Measurements from ENCODE around the gene AFF3. TPM values are rescaled to one million over a fixed set of nuclear protein-coding genes. Genes with fewer than 3 reads are reported as not detected.

AFF3 gene
- total and polyA plus RNA-seq, 2 of the 8 experiments (the other 6 are each of a cell fraction or from before 2014, with no cell fraction given): 0.27 to 3.0 TPM

- Histone ChIP-seq H2BK120ac (replicated peaks; ENCODE audit: low read depth, low read length) (no peak overlapping the region), H3K27me3 (replicated peaks in 1 of 4; ENCODE audit: control insufficient read depth in 3 of 4, extremely low read depth in 1 of 4, insufficient read depth in 3 of 4, low read length in 3 of 4) (no peaks in the 10 kb centered on the region; a peak in 1 of 7 replicates), H4K5ac (ENCODE audit: insufficient read length, low read depth, low read length) (no peak overlapping the region), H2BK5ac (ENCODE audit: low read depth, low read length) (no peak overlapping the region), H3K23ac (ENCODE audit: insufficient read length) (no peak overlapping the region), H3K27ac (ENCODE audit: low read depth, low read length) (no peak overlapping the region), H3K9ac (replicated peaks in 1 of 4; ENCODE audit: extremely low read depth in 1 of 4, low read depth in 3 of 4, low read length in 3 of 4) (no peak overlapping the region), H3K9me3 (ENCODE audit: insufficient read depth in 2 of 2, low read depth in 1 of 2, low read length in 1 of 2) (no peaks in the 10 kb centered on the region), H3K18ac (ENCODE audit: extremely low read depth, low read length) (no peak overlapping the region), H4K20me1 (replicated peaks in 1 of 2; ENCODE audit: control insufficient read depth in 1 of 2, insufficient read depth in 2 of 2, low read length in 2 of 2) (no peaks in the 10 kb centered on the region), H2BK20ac (ENCODE audit: low read length) (no peak overlapping the region), H3K4me1 (replicated peaks in 1 of 4; ENCODE audit: control insufficient read depth in 3 of 4, insufficient read depth in 4 of 4, low read length in 3 of 4) (no peaks in the 10 kb centered on the region), H4K8ac (ENCODE audit: extremely low read depth, insufficient read depth, low read length) (no peak overlapping the region), H3K56ac (replicated peaks; ENCODE audit: insufficient read length, low read depth, low read length) (no peak overlapping the region), H4K91ac (replicated peaks; ENCODE audit: insufficient read length, low read length) (no peak overlapping the region), H3K4me3 (ENCODE audit: extremely low read depth in 1 of 4, insufficient read depth in 2 of 4, low read depth in 3 of 4, low read length in 4 of 4) (no peak overlapping the region), H3K36me3 (ENCODE audit: control insufficient read depth in 2 of 4, insufficient read depth in 4 of 4, low read length in 3 of 4) (no peaks in the 10 kb centered on the region), H2AFZ (ENCODE audit: low read length) (no peak overlapping the region), H3K23me2 (ENCODE audit: low read depth, low read length) (no peaks in the 10 kb centered on the region; the same call in 1 of the 2 replicates), H2AK5ac (ENCODE audit: low read depth, low read length) (no peak overlapping the region), H3K14ac (ENCODE audit: insufficient read length) (no peak overlapping the region), H3K4ac (replicated peaks; ENCODE audit: insufficient read length, low read depth, low read length) (no peak overlapping the region), H3K79me1 (ENCODE audit: low read depth, low read length) (no peaks in the 10 kb centered on the region), H2BK15ac (ENCODE audit: low read length) (no peak overlapping the region), H2BK12ac (ENCODE audit: low read depth, low read length) (no peak overlapping the region), H3K79me2 (ENCODE audit: control insufficient read depth in 1 of 2, insufficient read depth in 2 of 2, low read length in 2 of 2) (no peaks in the 10 kb centered on the region), H3K4me2 (ENCODE audit: insufficient read depth in 1 of 2, low read depth in 2 of 2, low read length in 2 of 2) (no peak overlapping the region)
- WGBS, 2 experiments (ENCODE audit: extremely low coverage in 1 of 2, insufficient coverage in 1 of 2, insufficient read length in 1 of 2, insufficient replicate concordance in 2 of 2, low coverage in 1 of 2, low lambda C conversion rate in 2 of 2, missing lambda C conversion rate in 1 of 2): 89% methylated on average over 5 of the region's 5 CpGs; no CpG with 5 or more reads in 1 of the 2 experiments
- CTCF ChIA-PET (ENCODE audit: partially characterized antibody): interaction anchor here (1.3 to 1.4 kb wide), 2 partner anchors 12 to 209 kb away, joined by 3 read pairs; no protein-coding TSS in a partner anchor
- FAIRE-seq (no peak), DNase-seq (ENCODE audit: low read depth in 1 of 2, low spot score in 2 of 2) (no peak)
- POLR2A ChIA-PET (ENCODE audit: partially characterized antibody): interaction anchor here (0.7 kb wide), 1 partner anchor 369 kb away, joined by 3 read pairs; no protein-coding TSS in a partner anchor
- TF ChIP-seq RAD21 (IDR thresholded peaks at IDR 0.05 in 1 of 2, conservative IDR thresholded peaks at IDR 0.05 in 1 of 2; ENCODE audit: low read depth in 2 of 2, low read length in 2 of 2) (no peak), SIN3A (conservative IDR thresholded peaks at IDR 0.05 in 1 of 2, IDR thresholded peaks at IDR 0.05 in 1 of 2; ENCODE audit: low read depth in 1 of 2, low read length in 2 of 2) (no peak), ATF2 (IDR thresholded peaks at IDR 0.05; ENCODE audit: low read length) (no peak), KDM5A (IDR thresholded peaks at IDR 0.05; ENCODE audit: low read length) (no peak), HDAC2 (IDR thresholded peaks at IDR 0.05; ENCODE audit: borderline replicate concordance in 1 of 2, low read depth in 2 of 2, low read length in 2 of 2) (no peak), YY1 (IDR thresholded peaks at IDR 0.05; ENCODE audit: low read depth, low read length) (no peak), CREB1 (IDR thresholded peaks at IDR 0.05) (no peak), SIX5 (IDR thresholded peaks at IDR 0.05; ENCODE audit: low read depth, low read length) (no peak), USF2 (IDR thresholded peaks at IDR 0.05; ENCODE audit: low read length) (no peak)
Measured at GRCh38 chr2:100053087-100053885, 89.1 kb downstream of the AFF3 start.
